K562 (cell line): Measurements from ENCODE around the gene FRMPD2. TPM values are rescaled to one million over a fixed set of nuclear protein-coding genes. Genes with fewer than 3 reads are reported as not detected.

Experiments
- ATAC-seq: fragments of 200-7000 bp; cut with Tn5 transposase; 3 replicates; pipeline ENCODE4 v1.9.1; 2020; ENCODE audit warnings: moderate library complexity
- BruUV-seq: library from RNA; stranded (reverse); fragments of 400-500 nt; replicated peaks from 2 replicates; lab custom pipeline; 2021; lab: Mats Ljungman, UMichigan
- CTCF ChIA-PET: fragments of 300-600 bp; formaldehyde crosslinking; extraction: SDS; loops from one replicate; lab custom pipeline; 2021; ENCODE audit warnings: low intra/inter-chr PET ratio; lab: Yijun Ruan, JAX
- POLR2A ChIA-PET: fragments of 300-600, 350-650 bp; sonication (Branson Sonifier 250); formaldehyde crosslinking; extraction: SDS; loops from one replicate; lab custom pipeline; 2021; ENCODE audit warnings: antibody characterized with exemption, inconsistent platforms; lab: Yijun Ruan, JAX
- DNase-seq, 4 experiments: peaks; one replicate each; pipeline versions ENCODE4 v3.0.0 to v3.0.0-alpha.2; 2011 to 2018; ENCODE audit warnings: low spot score in 3 of 4, mixed read lengths in 3 of 4; ENCODE audit errors: extremely low read depth in 1 of 4
- FAIRE-seq: peaks from 2 replicates; lab custom pipeline; 2011; peaks lifted over from hg19 to GRCh38; lab: Jason Lieb, UNC
- H2AFZ ChIP-seq: 2 replicates; pipeline ENCODE4 v1.6.0; 2011; ENCODE audit warnings: low read depth, low read length, control low read depth, inconsistent platforms
- H3K27ac ChIP-seq: fragments of 200-600 bp; 3 replicates; pipeline ENCODE4 v1.8.0; 2011; ENCODE audit warnings: low read depth, mild to moderate bottlenecking, control low read depth, inconsistent platforms, low read length, moderate library complexity, mixed read lengths; ENCODE audit errors: extremely low read depth
- H3K27me3 ChIP-seq, 2 experiments: fragments of 300-600 bp in 1 of 2; 2 replicates in 1 of 2; 3 replicates in 1 of 2; pipeline versions ENCODE4 v1.6.0 to v1.8.0; 2011; ENCODE audit warnings: inconsistent platforms in 2 of 2, low read length in 2 of 2, mild to moderate bottlenecking in 1 of 2, mixed read lengths in 1 of 2, moderate library complexity in 1 of 2; ENCODE audit not compliant: control insufficient read depth in 2 of 2, insufficient read depth in 2 of 2
- H3K36me3 ChIP-seq: fragments of 300-600 bp; 3 replicates; pipeline ENCODE4 v1.8.0; 2011; ENCODE audit warnings: mild to moderate bottlenecking, low read length, inconsistent platforms; ENCODE audit not compliant: control insufficient read depth, insufficient read depth
- H3K4me1 ChIP-seq, 2 experiments: fragments of 200-600 bp in 1 of 2; replicated peaks in 1 of 2; 2 replicates in 1 of 2; 3 replicates in 1 of 2; pipeline versions ENCODE4 v1.5.1 to v1.8.0; 2011; ENCODE audit warnings: inconsistent platforms in 2 of 2, low read length in 2 of 2, mild to moderate bottlenecking in 1 of 2, mixed read lengths in 1 of 2, moderate library complexity in 1 of 2; ENCODE audit not compliant: control insufficient read depth in 2 of 2, insufficient read depth in 2 of 2
- H3K4me2 ChIP-seq: 2 replicates; pipeline ENCODE4 v1.6.1; 2011; ENCODE audit warnings: low read length, control low read depth, inconsistent platforms, mixed read lengths; ENCODE audit not compliant: insufficient read depth
- H3K4me3 ChIP-seq: fragments of 200-600 bp; sonication (generic), shearing (Covaris generic); 2 replicates; pipeline ENCODE4 v1.5.1; 2016; ENCODE audit warnings: control low read depth, inconsistent platforms
- H3K79me2 ChIP-seq: fragments of 200-600 bp; 3 replicates; pipeline ENCODE4 v1.8.0; 2011; ENCODE audit warnings: low read length, inconsistent platforms; ENCODE audit not compliant: control insufficient read depth, insufficient read depth
- H3K9ac ChIP-seq, 2 experiments: 2 replicates each; pipeline versions ENCODE4 v1.6.0 to v1.6.1; 2011; ENCODE audit warnings: low read depth in 2 of 2, low read length in 2 of 2, control low read depth in 1 of 2, inconsistent platforms in 1 of 2, mild to moderate bottlenecking in 1 of 2, mixed read lengths in 1 of 2; ENCODE audit not compliant: insufficient read depth in 1 of 2
- H3K9me1 ChIP-seq: one replicate; pipeline ENCODE4 v1.6.0; 2011; ENCODE audit warnings: inconsistent platforms, mild to moderate bottlenecking, low read length, moderate library complexity; ENCODE audit not compliant: control insufficient read depth, insufficient read depth
- H3K9me3 ChIP-seq: replicated peaks from 2 replicates; pipeline ENCODE4 v1.5.1; 2011; ENCODE audit warnings: low read depth, low read length, inconsistent platforms; ENCODE audit not compliant: control insufficient read depth, insufficient read depth
- H4K20me1 ChIP-seq: replicated peaks from 2 replicates; pipeline ENCODE4 v1.6.1; 2011; ENCODE audit warnings: low read length, inconsistent platforms, mixed read lengths; ENCODE audit not compliant: control insufficient read depth, insufficient read depth
- CTBP1 ChIP-seq: fragments of 450-650 bp; IDR thresholded peaks from 2 replicates; pipeline ENCODE4 v1.6.1; 2016; ENCODE audit warnings: borderline replicate concordance
- FOXK2 ChIP-seq, 2 experiments: fragments of 450-650 bp; IDR thresholded peaks in 1 of 2; conservative IDR thresholded peaks in 1 of 2; 2 replicates each; pipeline ENCODE4 v1.6.1; 2016; ENCODE audit warnings: low read depth in 2 of 2, mild to moderate bottlenecking in 1 of 2
- GTF2F1 ChIP-seq: IDR thresholded peaks from 2 replicates; pipeline ENCODE4 v1.6.1; 2011; ENCODE audit warnings: low read depth, low read length, improper control_type of control experiment
- NRF1 ChIP-seq, 2 experiments: fragments of 450-650 bp; IDR thresholded peaks in 1 of 2; conservative IDR thresholded peaks in 1 of 2; 2 replicates each; pipeline ENCODE4 v1.6.1; 2014; ENCODE audit warnings: mild to moderate bottlenecking in 2 of 2
- SAFB2 ChIP-seq: fragments of 200-400 bp; formaldehyde crosslinking; IDR thresholded peaks from 2 replicates; pipeline ENCODE4 v1.6.1; 2018; ENCODE audit warnings: borderline replicate concordance, low read length, low read depth, moderate library complexity; ENCODE audit not compliant: severe bottlenecking
- SIN3B ChIP-seq: fragments of 450-650 bp; IDR thresholded peaks from 2 replicates; pipeline ENCODE4 v1.6.1; 2017; ENCODE audit warnings: low read depth, mild to moderate bottlenecking, moderate library complexity
- TRIM24 ChIP-seq, 2 experiments: fragments of 450-650 bp; IDR thresholded peaks; 2 replicates each; pipeline ENCODE4 v1.6.1; 2016
- ZNF143 ChIP-seq: sonication (generic); formaldehyde crosslinking; IDR thresholded peaks from 2 replicates; pipeline ENCODE4 v1.9.0; 2022; ENCODE audit warnings: mild to moderate bottlenecking, missing genetic modification reagents
- ZNF407 ChIP-seq: fragments of 450-650 bp; IDR thresholded peaks from 2 replicates; pipeline ENCODE4 v1.6.1; 2016; ENCODE audit warnings: low read depth
- WGBS: fragments of 100-300 bp; shearing (Covaris generic); methylation state at CpG from one replicate; pipeline ENCODE4 v1.1.6; 2016; ENCODE audit warnings: low coverage, mixed read lengths; ENCODE audit not compliant: insufficient coverage; ENCODE audit errors: missing lambda C conversion rate; 5-methylcytosine and 5-hydroxymethylcytosine counted together
- in situ Hi-C: fragments of 300-500 bp; cut with MboI; formaldehyde crosslinking; loops from 4 replicates; pipeline ENCODE4 v1.15.0; 2018; ENCODE audit warnings: inconsistent platforms, mixed read lengths
- intact Hi-C: fragments of 100-400 bp; cut with micrococcal nuclease; formaldehyde crosslinking; loops from 2 replicates; pipeline ENCODE4 v1.14.2; 2022
- polyA plus RNA-seq, 8 experiments: library from polyadenylated mRNA; depleted of rRNA in 4 of 8; stranded (reverse) in 5 of 8; unstranded in 3 of 8; fragments of >200 nt; fragmentation: Nextera tagmentation in 2 of 8; fragmentation: Illumina TruSeq in 1 of 8; extraction: Ambion mirVana in 2 of 8; extraction: Trizol in 1 of 8; gene quantifications; 2 replicates each; pipeline versions ENCODE4 v1.2.1 to v1.2.3, GENCODE V29; 2011 to 2014; ENCODE audit warnings: inconsistent platforms in 1 of 8, missing spikeins in 1 of 8
- total RNA-seq, 7 experiments: library from RNA; depleted of rRNA in 6 of 7; stranded (reverse); fragments of >200 nt in 6 of 7; fragmentation: Illumina TruSeq in 2 of 7; extraction: Trizol in 2 of 7; gene quantifications; 2 replicates each; pipeline versions ENCODE4 v1.2.1 to v1.2.3, GENCODE V29; 2011 to 2021; ENCODE audit warnings: low replicate concordance in 1 of 7
- TF ChIP-seq, protein P1 (sequence below), 3 experiments: IDR thresholded peaks in 2 of 3; conservative IDR thresholded peaks in 1 of 3; 2 replicates each; pipeline ENCODE4 v1.5.1; 2011 to 2012; ENCODE audit warnings: low read length in 3 of 3, mild to moderate bottlenecking in 3 of 3, control low read depth in 2 of 3, improper control_type of control experiment in 1 of 3, inconsistent platforms in 1 of 3, low read depth in 1 of 3, mixed read lengths in 1 of 3, moderate library complexity in 1 of 3; ENCODE audit not compliant: insufficient read depth in 2 of 3
- TF ChIP-seq, protein P2 (sequence below): fragments of 200-400 bp; formaldehyde crosslinking; IDR thresholded peaks from 2 replicates; pipeline ENCODE4 v1.6.1; 2017; ENCODE audit warnings: mild to moderate bottlenecking, low read depth, low read length, moderate library complexity

Gene FRMPD2
- total and polyA plus RNA-seq, 9 of the 15 experiments (the other 6 are each of a cell fraction or from before 2014, with no cell fraction given), result 0.12 to 0.95 (median 0.33) TPM

DNA sequence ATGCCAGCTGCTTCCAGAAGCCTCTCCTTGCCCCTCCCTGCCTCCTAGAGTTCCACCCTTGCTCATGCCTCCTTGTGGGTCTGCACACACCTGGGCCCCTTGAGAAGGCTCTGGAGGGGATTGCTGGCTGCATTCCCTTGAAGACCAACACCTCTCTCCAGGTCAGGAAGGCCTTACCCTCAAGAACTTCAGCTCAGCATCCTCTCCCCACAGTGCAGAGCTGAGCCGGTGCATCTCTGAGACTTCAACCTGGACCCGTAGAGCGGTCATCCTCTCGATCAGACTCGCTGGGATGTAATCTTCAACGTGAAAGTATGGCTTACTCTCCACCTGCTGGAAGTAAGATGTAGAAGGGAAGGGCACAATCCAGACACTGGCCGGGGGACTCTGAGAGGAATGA is 62.7 kb downstream of the FRMPD2 start:
- intact Hi-C loops, result no loop called here
- no peak for ATAC-seq
- no peaks in the 10 kb centered on the region for H3K9me1 ChIP-seq
- in situ Hi-C loops, result loop anchor here (5.0 kb wide), 1 partner anchor 301 kb away; no protein-coding TSS in a partner anchor
- H3K9ac ChIP-seq, result no peak overlapping the region
- H3K4me3 ChIP-seq, result no peak overlapping the region
- no peaks in the 10 kb centered on the region for H3K9me3 ChIP-seq
- no peak for DNase-seq
- no peak overlapping the region for H3K4me2 ChIP-seq
- H3K79me2 ChIP-seq, result no peaks in the 10 kb centered on the region
- peaks cover 0 to 23% of the 10 kb centered on the region in 2 experiments; a peak in 3 of 5 replicates for H3K27me3 ChIP-seq
- no peaks in the 10 kb centered on the region for H3K4me1 ChIP-seq
- no TSS peak for BruUV-seq
- H4K20me1 ChIP-seq, result no peaks in the 10 kb centered on the region
- no peaks in the 10 kb centered on the region for H3K36me3 ChIP-seq
- ChIA-PET POLR2A (no interaction called here), CTCF (no interaction called here)
- no peak overlapping the region for H2AFZ ChIP-seq
- FAIRE-seq, result no peak
- no peak overlapping the region for H3K27ac ChIP-seq
- 2% methylated on average over 7 of the region's 7 CpGs for WGBS
- TF ChIP-seq TRIM24 (IDR thresholded peaks at IDR 0.05), result no peak
- TF ChIP-seq NRF1 (conservative IDR thresholded peaks at IDR 0.05 in 1 of 2, IDR thresholded peaks at IDR 0.05 in 1 of 2), result no peak
- no peak for TF ChIP-seq SAFB2
- no peak for TF ChIP-seq SIN3B
- TF ChIP-seq FOXK2 (conservative IDR thresholded peaks at IDR 0.05 in 1 of 2, IDR thresholded peaks at IDR 0.05 in 1 of 2; ENCODE audit: low read depth in 2 of 2), result no peak
- TF ChIP-seq, protein P1, sequence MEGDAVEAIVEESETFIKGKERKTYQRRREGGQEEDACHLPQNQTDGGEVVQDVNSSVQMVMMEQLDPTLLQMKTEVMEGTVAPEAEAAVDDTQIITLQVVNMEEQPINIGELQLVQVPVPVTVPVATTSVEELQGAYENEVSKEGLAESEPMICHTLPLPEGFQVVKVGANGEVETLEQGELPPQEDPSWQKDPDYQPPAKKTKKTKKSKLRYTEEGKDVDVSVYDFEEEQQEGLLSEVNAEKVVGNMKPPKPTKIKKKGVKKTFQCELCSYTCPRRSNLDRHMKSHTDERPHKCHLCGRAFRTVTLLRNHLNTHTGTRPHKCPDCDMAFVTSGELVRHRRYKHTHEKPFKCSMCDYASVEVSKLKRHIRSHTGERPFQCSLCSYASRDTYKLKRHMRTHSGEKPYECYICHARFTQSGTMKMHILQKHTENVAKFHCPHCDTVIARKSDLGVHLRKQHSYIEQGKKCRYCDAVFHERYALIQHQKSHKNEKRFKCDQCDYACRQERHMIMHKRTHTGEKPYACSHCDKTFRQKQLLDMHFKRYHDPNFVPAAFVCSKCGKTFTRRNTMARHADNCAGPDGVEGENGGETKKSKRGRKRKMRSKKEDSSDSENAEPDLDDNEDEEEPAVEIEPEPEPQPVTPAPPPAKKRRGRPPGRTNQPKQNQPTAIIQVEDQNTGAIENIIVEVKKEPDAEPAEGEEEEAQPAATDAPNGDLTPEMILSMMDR (IDR thresholded peaks at IDR 0.05 in 2 of 3, conservative IDR thresholded peaks at IDR 0.05 in 1 of 3; ENCODE audit: insufficient read depth in 2 of 3, low read depth in 1 of 3, low read length in 3 of 3), result no peak
- no peak for TF ChIP-seq GTF2F1
- no peak for TF ChIP-seq CTBP1
- TF ChIP-seq ZNF143 (CRISPR knock-in tag), result no peak
- TF ChIP-seq ZNF407, result no peak
- TF ChIP-seq, protein P2, sequence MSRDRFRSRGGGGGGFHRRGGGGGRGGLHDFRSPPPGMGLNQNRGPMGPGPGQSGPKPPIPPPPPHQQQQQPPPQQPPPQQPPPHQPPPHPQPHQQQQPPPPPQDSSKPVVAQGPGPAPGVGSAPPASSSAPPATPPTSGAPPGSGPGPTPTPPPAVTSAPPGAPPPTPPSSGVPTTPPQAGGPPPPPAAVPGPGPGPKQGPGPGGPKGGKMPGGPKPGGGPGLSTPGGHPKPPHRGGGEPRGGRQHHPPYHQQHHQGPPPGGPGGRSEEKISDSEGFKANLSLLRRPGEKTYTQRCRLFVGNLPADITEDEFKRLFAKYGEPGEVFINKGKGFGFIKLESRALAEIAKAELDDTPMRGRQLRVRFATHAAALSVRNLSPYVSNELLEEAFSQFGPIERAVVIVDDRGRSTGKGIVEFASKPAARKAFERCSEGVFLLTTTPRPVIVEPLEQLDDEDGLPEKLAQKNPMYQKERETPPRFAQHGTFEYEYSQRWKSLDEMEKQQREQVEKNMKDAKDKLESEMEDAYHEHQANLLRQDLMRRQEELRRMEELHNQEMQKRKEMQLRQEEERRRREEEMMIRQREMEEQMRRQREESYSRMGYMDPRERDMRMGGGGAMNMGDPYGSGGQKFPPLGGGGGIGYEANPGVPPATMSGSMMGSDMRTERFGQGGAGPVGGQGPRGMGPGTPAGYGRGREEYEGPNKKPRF, result no peak
